GM12878 (cell line): Measurements from ENCODE around the gene GIMAP6.
"Not testable (repeated sequence)": the region's sequence is repeated elsewhere in the genome, so short reads cannot be mapped to it uniquely, and the experiment has no call there.

Experiments used
- CHD1 ChIP-seq: IDR thresholded peaks from 2 replicates; pipeline ENCODE4 v1.6.1; 2012; ENCODE audit warnings: low read depth, low read length, improper control_type of control experiment
- CHD4 ChIP-seq: fragments of 200-600 bp; sonication (generic); IDR thresholded peaks from 2 replicates; pipeline ENCODE4 v1.6.1; 2016; ENCODE audit warnings: mild to moderate bottlenecking
- NBN ChIP-seq: fragments of 450-650 bp; IDR thresholded peaks from 2 replicates; pipeline ENCODE4 v1.6.1; 2016
- RELA ChIP-seq: fragments of 450-650 bp; IDR thresholded peaks from 2 replicates; pipeline ENCODE4 v1.8.0; 2014; ENCODE audit warnings: borderline replicate concordance; ENCODE audit not compliant: partially characterized antibody
- SP1 ChIP-seq: IDR thresholded peaks from one replicate; pipeline ENCODE4 v1.6.1; 2011; ENCODE audit warnings: low read depth, low read length

GRCh38 chr7:150678601-150679000 lies 46.4 kb upstream of the GIMAP6 start:
- not testable (repeated sequence) for TF ChIP-seq NBN, SP1, CHD4, RELA, CHD1
